CD14-positive monocyte (primary cell): Measurements from ENCODE around the gene NAA35. TPM values are rescaled to one million over a fixed set of nuclear protein-coding genes. Genes with fewer than 3 reads are reported as not detected.

Experiments used
- DNase-seq, 3 donors: peaks; one replicate each; pipeline ENCODE4 v3.0.0-alpha.2; 2011 to 2022
- H2AFZ ChIP-seq: 2 replicates; pipeline ENCODE4 v1.6.0; 2012; ENCODE audit warnings: mild to moderate bottlenecking, low read depth, low read length, inconsistent platforms; ENCODE audit not compliant: insufficient read depth, poor library complexity, severe bottlenecking
- H3K27ac ChIP-seq, 2 donors: 1 replicate in 1 of 2; 2 replicates in 1 of 2; pipeline ENCODE4 v1.5.1; 2012 to 2013; ENCODE audit warnings: low read length in 2 of 2, control low read depth in 1 of 2, inconsistent platforms in 1 of 2, low read depth in 1 of 2, mild to moderate bottlenecking in 1 of 2
- H3K27me3 ChIP-seq, 2 donors: one replicate each; pipeline versions ENCODE4 v1.6.0 to v1.6.1; 2011 to 2013; ENCODE audit warnings: low read length in 2 of 2; ENCODE audit not compliant: control insufficient read depth in 2 of 2, insufficient read depth in 2 of 2
- H3K36me3 ChIP-seq, 2 donors: replicated peaks in 1 of 2; 1 replicate in 1 of 2; 2 replicates in 1 of 2; pipeline versions ENCODE4 v1.5.1 to v1.6.1; 2012 to 2013; ENCODE audit warnings: low read length in 2 of 2, control low read depth in 1 of 2, inconsistent platforms in 1 of 2, mild to moderate bottlenecking in 1 of 2; ENCODE audit not compliant: insufficient read depth in 2 of 2, control insufficient read depth in 1 of 2
- H3K4me1 ChIP-seq, 2 donors: 1 replicate in 1 of 2; 2 replicates in 1 of 2; pipeline versions ENCODE4 v1.5.1 to v1.6.1; 2012 to 2013; ENCODE audit warnings: low read length in 2 of 2, control low read depth in 1 of 2, inconsistent platforms in 1 of 2, mild to moderate bottlenecking in 1 of 2, moderate library complexity in 1 of 2; ENCODE audit not compliant: insufficient read depth in 2 of 2, control insufficient read depth in 1 of 2
- H3K4me2 ChIP-seq: replicated peaks from 2 replicates; pipeline ENCODE3; 2012; ENCODE audit warnings: low read length, moderate library complexity, mild to moderate bottlenecking; ENCODE audit not compliant: poor library complexity, severe bottlenecking; ENCODE audit errors: extremely low read depth
- H3K4me3 ChIP-seq, 3 experiments: fragments of 200-600 bp in 1 of 3; sonication (generic) in 1 of 3; replicated peaks in 1 of 3; 1 replicate in 2 of 3; 2 replicates in 1 of 3; pipeline ENCODE4 v1.5.1; 2011 to 2013; ENCODE audit warnings: low read length in 3 of 3, mild to moderate bottlenecking in 3 of 3, control low read depth in 2 of 3, low read depth in 2 of 3, inconsistent platforms in 1 of 3, moderate library complexity in 1 of 3
- H3K79me2 ChIP-seq: 2 replicates; pipeline ENCODE4 v1.6.0; 2012; ENCODE audit warnings: mild to moderate bottlenecking, control low read depth, inconsistent platforms, low read length, moderate library complexity; ENCODE audit not compliant: insufficient read depth
- H3K9ac ChIP-seq: 2 replicates; pipeline ENCODE4 v1.6.0; 2017; ENCODE audit warnings: low read length, mild to moderate bottlenecking; ENCODE audit not compliant: insufficient read depth, poor library complexity, severe bottlenecking
- H3K9me3 ChIP-seq, 2 donors: replicated peaks in 1 of 2; 1 replicate in 1 of 2; 2 replicates in 1 of 2; pipeline versions ENCODE4 v1.5.1 to v1.6.1; 2012 to 2013; ENCODE audit warnings: low read length in 2 of 2, control low read depth in 1 of 2; ENCODE audit not compliant: control insufficient read depth in 1 of 2, insufficient read depth in 1 of 2
- H4K20me1 ChIP-seq: 2 replicates; pipeline ENCODE4 v1.6.0; 2012; ENCODE audit warnings: mild to moderate bottlenecking, low read length, control low read depth, moderate library complexity; ENCODE audit not compliant: insufficient read depth
- H3K27ac Mint-ChIP-seq, 7 donors: one replicate each; pipeline ENCODE4 v1.8.0; 2020; ENCODE audit warnings: mild to moderate bottlenecking in 7 of 7, mixed read lengths in 7 of 7, moderate library complexity in 6 of 7, inconsistent platforms in 2 of 7
- H3K27me3 Mint-ChIP-seq, 3 donors: one replicate each; pipeline ENCODE4 v1.8.0; 2021 to 2022; ENCODE audit warnings: low read depth in 3 of 3, mild to moderate bottlenecking in 3 of 3, mixed read lengths in 3 of 3, moderate library complexity in 3 of 3, inconsistent platforms in 1 of 3
- H3K36me3 Mint-ChIP-seq, 2 donors: one replicate each; pipeline ENCODE4 v1.8.0; 2020; ENCODE audit warnings: mixed read lengths in 2 of 2, inconsistent platforms in 1 of 2, mild to moderate bottlenecking in 1 of 2
- H3K4me1 Mint-ChIP-seq: one replicate; pipeline ENCODE4 v1.8.0; 2020; ENCODE audit warnings: mild to moderate bottlenecking, mixed read lengths
- H3K4me3 Mint-ChIP-seq, 2 donors: one replicate each; pipeline ENCODE4 v1.8.0; 2020; ENCODE audit warnings: mild to moderate bottlenecking in 2 of 2, mixed read lengths in 2 of 2, moderate library complexity in 1 of 2
- H3K9me3 Mint-ChIP-seq, 7 donors: one replicate each; pipeline ENCODE4 v1.8.0; 2020 to 2022; ENCODE audit warnings: mixed read lengths in 7 of 7, mild to moderate bottlenecking in 6 of 7, moderate library complexity in 6 of 7, inconsistent platforms in 2 of 7
- CTCF ChIP-seq: fragments of 200-600 bp; IDR thresholded peaks from one replicate; pipeline ENCODE4 v1.8.0; 2022; ENCODE audit warnings: antibody characterized with exemption, mild to moderate bottlenecking
- WGBS: methylation state at CpG from one replicate; pipeline ENCODE4 v1.1.5; 2013; ENCODE audit warnings: missing lambda C conversion rate; ENCODE audit not compliant: insufficient coverage; 5-methylcytosine and 5-hydroxymethylcytosine counted together
- intact Hi-C, 2 donors: fragments of 100-400 bp; cut with micrococcal nuclease; formaldehyde crosslinking; loops; one replicate each; pipeline versions ENCODE4 v1.15.0 to v1.15.1; 2023
- polyA plus RNA-seq, 3 donors: library from polyadenylated mRNA; depleted of rRNA in 1 of 3; unstranded in 2 of 3; stranded (reverse) in 1 of 3; fragments of 300-500 nt in 2 of 3; fragments of >200 nt in 1 of 3; fragmentation: Illumina TruSeq in 2 of 3; gene quantifications; 1 replicate in 2 of 3; 2 replicates in 1 of 3; pipeline ENCODE4 v1.2.3, GENCODE V29; 2012 to 2021

NAA35 gene
- polyA plus RNA-seq, 3 donors, result 4.4 to 8.7 (median 5.6) TPM

DNA sequence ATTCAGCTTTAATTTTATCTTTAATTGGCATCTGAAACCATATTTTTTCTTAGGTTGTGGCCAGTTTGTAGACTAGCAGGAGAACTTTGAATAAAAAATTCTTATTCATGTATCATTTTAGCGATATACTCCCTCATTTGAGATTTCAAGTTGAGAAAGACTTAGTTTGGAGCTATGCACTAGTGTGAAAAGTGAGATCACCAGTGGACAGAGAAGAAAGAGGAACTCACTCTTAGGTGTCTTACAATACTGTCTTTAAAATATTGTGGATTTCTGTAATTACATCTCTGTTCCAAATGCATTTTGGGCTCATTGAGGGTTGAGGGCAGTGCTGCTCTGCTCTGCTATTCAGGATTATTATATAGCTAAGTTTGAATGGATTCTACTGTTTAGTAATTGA is 54.7 kb downstream of the NAA35 start:
- H3K79me2 ChIP-seq, result no peaks in the 10 kb centered on the region
- H3K4me3 Mint-ChIP-seq, result no peak overlapping the region
- peaks cover 11% of the 10 kb centered on the region for H3K4me1 Mint-ChIP-seq
- H3K36me3 ChIP-seq, result peaks cover 16 to 49% of the 10 kb centered on the region in 2 donors
- TF ChIP-seq CTCF, result no peak
- H3K9ac ChIP-seq, result no peak overlapping the region
- H3K36me3 Mint-ChIP-seq, result peaks cover 39 to 46% of the 10 kb centered on the region in 2 donors
- no peak overlapping the region for H3K27ac ChIP-seq
- H3K4me2 ChIP-seq, result no peak overlapping the region
- WGBS, result no CpG with 5 or more reads among the region's 1 CpG
- no peaks in the 10 kb centered on the region for H4K20me1 ChIP-seq
- DNase-seq, result no peak
- no peaks in the 10 kb centered on the region for H3K27me3 ChIP-seq
- no peak overlapping the region for H3K4me3 ChIP-seq
- intact Hi-C loops, result no loop called here
- peak overlapping the region in 2 of 7 donors; percentile 41 to 51 for H3K27ac Mint-ChIP-seq
- no peaks in the 10 kb centered on the region for H3K4me1 ChIP-seq
- H3K9me3 ChIP-seq, result no peaks in the 10 kb centered on the region
- H3K27me3 Mint-ChIP-seq, result peaks cover 0 to 2% (median 0%) of the 10 kb centered on the region in 3 donors
- peaks cover 0 to 9% (median 2%) of the 10 kb centered on the region in 7 donors for H3K9me3 Mint-ChIP-seq
- H2AFZ ChIP-seq, result no peak overlapping the region

- Mint-ChIP-seq H3K27me3 (peaks cover 0 to 1% (median 0%) of the 10 kb centered on the region in 3 donors), H3K36me3 (peaks cover 78 to 82% of the 10 kb centered on the region in 2 donors), H3K4me3 (no peak overlapping the region), H3K9me3 (peaks cover 13 to 30% (median 20%) of the 10 kb centered on the region in 7 donors), H3K4me1 (no peaks in the 10 kb centered on the region), H3K27ac (no peak overlapping the region)
- Histone ChIP-seq H4K20me1 (no peaks in the 10 kb centered on the region), H3K27me3 (no peaks in the 10 kb centered on the region), H3K79me2 (no peaks in the 10 kb centered on the region), H3K4me3 (no peak overlapping the region), H3K27ac (no peak overlapping the region), H3K9me3 (peaks cover 11 to 17% of the 10 kb centered on the region in 2 donors), H3K9ac (no peak overlapping the region), H3K4me2 (no peak overlapping the region), H2AFZ (no peak overlapping the region), H3K36me3 (peaks cover 53 to 90% of the 10 kb centered on the region in 2 donors), H3K4me1 (no peaks in the 10 kb centered on the region)
- intact Hi-C loops, result no loop called here
- no peak for DNase-seq
- TF ChIP-seq CTCF, result no peak
- no CpG with 5 or more reads among the region's 1 CpG for WGBS
Measured at GRCh38 chr9:86005253-86005775, 64.4 kb downstream of the NAA35 start.
